ENCODE measurements around the gene ZP1.

ZP1 gene

GRCh38 chr11:60899977-60900376, 32.6 kb downstream of the ZP1 start:
- TF ChIP-seq CTCF (conservative IDR thresholded peaks at IDR 0.05; ENCODE audit: low read depth), result no peak
- ChIA-PET POLR2A (ENCODE audit: low non-redundant PET) (no interaction called here), CTCF (interaction anchor here (0.6 to 3.1 kb wide), 16 partner anchors 10 to 586 kb away, joined by 3 to 25 read pairs (median 4); no protein-coding TSS in a partner anchor)
- H3K27ac ChIP-seq, result peak overlapping the region; percentile 46; the same call in 1 of the 2 replicates
- DNase-seq (ENCODE audit: low spot score), result no peak

- no peak for DNase-seq (ENCODE audit: low spot score)
- TF ChIP-seq CTCF (conservative IDR thresholded peaks at IDR 0.05; ENCODE audit: low read depth), result no peak
- CTCF ChIA-PET, result interaction anchor here (0.8 to 1.6 kb wide), 4 partner anchors 13 to 273 kb away, joined by 3 to 6 read pairs (median 5); no protein-coding TSS in a partner anchor
- H3K27ac ChIP-seq, result peak overlapping the region; percentile 46
- POLR2A ChIA-PET (ENCODE audit: low non-redundant PET), result no interaction called here
Observed at GRCh38 chr11:60900673-60901404, 33.5 kb downstream of the ZP1 start.

GRCh38 chr11:60902625-60903024, 35.3 kb downstream of the ZP1 start:
- CTCF ChIA-PET, result interaction anchor here (0.5 to 1.6 kb wide), 2 partner anchors 127 to 391 kb away, joined by 4 to 5 read pairs; no protein-coding TSS in a partner anchor
- no peak overlapping the region for H3K27ac ChIP-seq
- POLR2A ChIA-PET (ENCODE audit: low non-redundant PET), result no interaction called here
- no peak for DNase-seq (ENCODE audit: low spot score)
- no peak for TF ChIP-seq CTCF (conservative IDR thresholded peaks at IDR 0.05; ENCODE audit: low read depth)

- CTCF ChIA-PET, result interaction anchor here (0.6 to 1.6 kb wide), 4 partner anchors 33 to 88 kb away, joined by 3 to 5 read pairs (median 4); no protein-coding TSS in a partner anchor
- POLR2A ChIA-PET (ENCODE audit: low non-redundant PET), result no interaction called here
- no peak for DNase-seq (ENCODE audit: low spot score)
- TF ChIP-seq CTCF (conservative IDR thresholded peaks at IDR 0.05; ENCODE audit: low read depth), result no peak
- no peak overlapping the region for H3K27ac ChIP-seq
Observed at GRCh38 chr11:60905047-60905446, 37.7 kb downstream of the ZP1 start.

- DNase-seq (ENCODE audit: low spot score), result peak; percentile 67
- no peak for TF ChIP-seq CTCF (conservative IDR thresholded peaks at IDR 0.05; ENCODE audit: low read depth)
- peak overlapping the region; percentile 97 for H3K27ac ChIP-seq
- ChIA-PET POLR2A (ENCODE audit: low non-redundant PET) (interaction anchor here (0.8 kb wide), 1 partner anchor 10 kb away, joined by 4 read pairs; no protein-coding TSS in a partner anchor), CTCF (interaction anchor here (1.6 kb wide), 1 partner anchor 74 kb away, joined by 5 read pairs; no protein-coding TSS in a partner anchor)
Observed at GRCh38 chr11:60905551-60906113, 38.3 kb downstream of the ZP1 start.

- CTCF ChIA-PET, result interaction anchor here (1.6 kb wide), 1 partner anchor 75 kb away, joined by 5 read pairs; no protein-coding TSS in a partner anchor
- no peak for TF ChIP-seq CTCF (conservative IDR thresholded peaks at IDR 0.05; ENCODE audit: low read depth)
- peak within 1 kb of the TSS; percentile 97 for H3K27ac ChIP-seq
- peak; percentile 97 for DNase-seq (ENCODE audit: low spot score)
- POLR2A ChIA-PET (ENCODE audit: low non-redundant PET), result interaction anchor here (0.8 kb wide), 1 partner anchor 9 kb away, joined by 4 read pairs; no protein-coding TSS in a partner anchor
Observed at GRCh38 chr11:60906132-60906972, 39.0 kb downstream of the ZP1 start, which contains the start of gene PRPF19. Gene PRPF19 (minus strand): TSS chr11:60906585. CDS start chr11:60906382, 203 bp downstream.
